Measurements from ENCODE around the gene PML. TPM values are rescaled to one million over a fixed set of nuclear protein-coding genes. Genes with fewer than 3 reads are reported as not detected.

The PML gene
- total RNA-seq, 1 experiment from 2014 or later: 21.5 TPM

DNA sequence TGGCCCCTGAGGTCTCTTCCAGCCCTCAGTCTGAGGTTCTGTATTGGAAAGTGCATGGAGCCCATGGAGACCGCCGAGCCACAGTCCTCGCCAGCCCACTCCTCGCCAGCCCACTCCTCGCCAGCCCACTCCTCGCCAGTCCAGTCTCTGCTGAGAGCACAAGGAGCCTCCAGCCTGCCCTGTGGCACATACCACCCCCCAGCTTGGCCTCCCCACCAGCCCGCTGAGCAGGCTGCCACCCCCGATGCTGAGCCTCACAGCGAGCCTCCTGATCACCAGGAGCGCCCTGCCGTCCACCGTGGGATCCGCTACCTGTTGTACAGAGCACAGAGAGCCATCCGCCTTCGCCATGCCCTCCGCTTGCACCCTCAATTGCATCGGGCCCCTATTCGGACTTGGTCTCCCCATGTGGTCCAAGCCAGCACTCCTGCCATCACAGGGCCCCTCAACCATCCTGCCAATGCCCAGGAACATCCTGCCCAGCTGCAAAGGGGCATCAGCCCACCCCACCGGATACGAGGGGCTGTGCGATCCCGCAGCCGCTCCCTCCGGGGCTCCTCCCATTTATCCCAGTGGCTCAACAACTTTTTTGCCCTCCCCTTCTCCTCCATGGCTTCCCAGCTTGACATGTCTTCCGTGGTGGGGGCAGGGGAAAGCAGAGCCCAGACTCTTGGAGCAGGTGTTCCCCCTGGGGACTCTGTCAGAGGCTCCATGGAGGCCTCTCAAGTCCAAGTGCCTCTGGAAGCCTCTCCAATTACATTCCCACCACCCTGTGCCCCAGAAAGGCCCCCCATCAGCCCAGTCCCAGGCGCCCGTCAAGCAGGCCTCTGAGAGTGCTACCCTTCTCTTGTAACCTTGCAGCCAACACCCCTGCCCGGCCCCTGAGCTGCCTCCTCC, 40.9 kb downstream of the PML start:
- H3K4me1 ChIP-seq (ENCODE audit: low read length): no peaks in the 10 kb centered on the region
- no peaks in the 10 kb centered on the region for H3K27me3 ChIP-seq (ENCODE audit: low read length)
- H3K9me3 ChIP-seq (ENCODE audit: low read length): no peaks in the 10 kb centered on the region
- no peak overlapping the region for H2AFZ ChIP-seq (ENCODE audit: low read length)
- H3K27ac ChIP-seq (ENCODE audit: low read length): no peak overlapping the region
- H3K9ac ChIP-seq (ENCODE audit: low read length): no peak overlapping the region
- H4K20me1 ChIP-seq (ENCODE audit: insufficient read depth, low read depth, low read length): no peaks in the 10 kb centered on the region
- no peak overlapping the region for H3K4me2 ChIP-seq (ENCODE audit: low read depth, low read length, poor library complexity, severe bottlenecking)
- H3K36me3 ChIP-seq (ENCODE audit: insufficient read depth, low read length): no peaks in the 10 kb centered on the region
- no peak overlapping the region for H3K4me3 ChIP-seq (ENCODE audit: low read length)
- DNase-seq: no peak
- no peaks in the 10 kb centered on the region for H3K9me2 ChIP-seq (replicated peaks; ENCODE audit: insufficient read depth, low read length)
- no peaks in the 10 kb centered on the region for H3K79me2 ChIP-seq (ENCODE audit: low read length)

DNA sequence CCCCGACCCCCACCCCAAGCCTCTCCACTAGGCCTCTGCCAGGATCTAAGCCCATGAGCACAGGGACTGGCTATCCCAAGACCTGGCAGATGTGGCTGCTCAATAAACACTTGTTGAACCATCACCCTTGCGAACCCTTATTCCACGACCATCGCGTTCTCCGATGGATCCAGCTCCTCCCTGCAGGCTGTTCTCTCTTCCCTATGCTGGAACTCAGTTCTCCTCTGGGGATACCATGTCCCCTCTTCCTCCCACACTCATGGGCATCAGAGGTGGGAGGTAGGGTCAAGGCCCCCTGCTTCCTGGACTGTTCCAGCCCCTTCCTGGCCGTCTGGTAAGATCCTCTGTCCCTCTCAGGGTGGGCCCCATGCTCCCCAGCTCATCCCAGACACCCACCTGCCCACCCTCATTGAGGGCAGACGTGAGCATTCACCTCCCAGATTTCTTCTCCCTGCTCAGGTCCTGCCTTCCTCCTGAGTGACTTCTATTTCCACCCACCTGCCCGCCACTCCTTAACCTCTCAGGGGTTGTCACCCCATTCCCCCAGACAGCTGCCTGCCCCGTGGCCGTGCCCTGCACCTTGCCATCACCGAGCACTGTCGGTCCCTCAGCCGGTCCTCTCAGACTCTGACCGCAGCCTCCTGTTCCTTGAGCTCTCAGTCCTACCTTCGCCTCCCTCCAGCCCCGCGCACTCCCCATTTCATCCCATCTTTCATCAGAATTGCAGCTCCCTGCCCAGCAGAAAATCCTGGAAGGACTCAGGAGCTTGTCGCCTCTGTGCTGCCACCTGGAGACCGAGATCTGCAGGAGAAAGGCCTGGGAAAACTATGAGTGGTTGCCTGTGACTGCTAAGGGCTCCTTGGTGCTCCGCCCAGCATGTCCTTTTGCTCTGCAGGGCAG, 42.0 kb downstream of the PML start:
- H3K27ac ChIP-seq (ENCODE audit: low read length): no peak overlapping the region
- no peaks in the 10 kb centered on the region for H3K4me1 ChIP-seq (ENCODE audit: low read length)
- DNase-seq: no peak
- no peaks in the 10 kb centered on the region for H4K20me1 ChIP-seq (ENCODE audit: insufficient read depth, low read depth, low read length)
- H3K9me3 ChIP-seq (ENCODE audit: low read length): no peaks in the 10 kb centered on the region
- H3K4me2 ChIP-seq (ENCODE audit: low read depth, low read length, poor library complexity, severe bottlenecking): no peak overlapping the region
- H3K79me2 ChIP-seq (ENCODE audit: low read length): no peaks in the 10 kb centered on the region
- H2AFZ ChIP-seq (ENCODE audit: low read length): no peak overlapping the region
- no peak overlapping the region for H3K9ac ChIP-seq (ENCODE audit: low read length)
- H3K9me2 ChIP-seq (replicated peaks; ENCODE audit: insufficient read depth, low read length): no peaks in the 10 kb centered on the region
- no peaks in the 10 kb centered on the region for H3K27me3 ChIP-seq (ENCODE audit: low read length)
- no peak overlapping the region for H3K4me3 ChIP-seq (ENCODE audit: low read length)
- no peaks in the 10 kb centered on the region for H3K36me3 ChIP-seq (ENCODE audit: insufficient read depth, low read length)

DNA sequence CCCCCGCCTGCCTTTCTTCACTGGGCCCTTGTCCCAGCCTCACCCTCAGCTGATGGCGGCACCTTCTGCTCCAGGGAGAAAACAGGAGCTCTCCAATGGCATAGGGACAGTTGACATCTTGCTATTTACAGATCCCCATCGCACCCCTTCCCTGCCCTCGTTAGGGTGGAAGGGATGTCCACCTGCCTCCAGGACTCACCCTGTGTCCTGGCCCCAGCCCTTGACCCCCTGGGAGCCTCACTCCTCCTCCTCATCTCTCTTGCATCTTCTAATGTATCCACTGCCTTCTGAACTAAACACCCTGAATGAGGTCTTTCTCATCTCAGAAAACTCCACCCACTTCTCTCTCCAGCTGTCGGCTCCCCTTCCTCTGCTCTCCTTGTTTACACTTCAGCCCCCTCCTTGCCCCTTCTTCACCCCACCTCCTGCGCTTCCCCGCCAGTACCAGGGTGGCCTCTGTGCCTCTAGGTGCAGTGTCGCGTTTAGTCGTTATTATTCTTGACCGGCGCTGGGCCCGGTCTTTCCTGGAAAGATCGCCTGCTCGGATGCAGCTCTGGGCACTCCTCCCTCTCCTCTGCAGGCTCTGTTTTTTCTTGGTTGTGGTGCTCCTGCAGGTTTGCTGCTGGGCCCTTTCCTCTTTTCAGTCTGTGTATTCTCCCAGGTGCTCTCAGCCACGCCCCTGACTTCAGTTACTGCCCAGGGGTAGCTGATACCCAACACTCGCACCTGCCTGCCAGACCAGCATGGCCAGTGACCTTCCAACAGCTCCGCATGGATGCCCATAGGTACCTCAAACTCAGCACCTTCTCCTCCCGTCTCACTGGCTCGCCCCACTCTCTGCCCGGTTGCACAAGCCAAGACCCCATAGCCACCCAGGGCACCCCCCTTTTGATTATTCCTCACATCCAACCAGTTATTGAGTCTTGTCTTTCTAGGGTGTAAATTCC, 42.9 kb downstream of the PML start:
- no peak for DNase-seq
- no peak overlapping the region for H3K27ac ChIP-seq (ENCODE audit: low read length)
- no peak overlapping the region for H3K4me2 ChIP-seq (ENCODE audit: low read depth, low read length, poor library complexity, severe bottlenecking)
- H3K27me3 ChIP-seq (ENCODE audit: low read length): no peaks in the 10 kb centered on the region
- no peak overlapping the region for H3K4me3 ChIP-seq (ENCODE audit: low read length)
- H3K9me2 ChIP-seq (replicated peaks; ENCODE audit: insufficient read depth, low read length): no peaks in the 10 kb centered on the region
- no peaks in the 10 kb centered on the region for H3K4me1 ChIP-seq (ENCODE audit: low read length)
- H3K9me3 ChIP-seq (ENCODE audit: low read length): no peaks in the 10 kb centered on the region
- H4K20me1 ChIP-seq (ENCODE audit: insufficient read depth, low read depth, low read length): no peaks in the 10 kb centered on the region
- H3K79me2 ChIP-seq (ENCODE audit: low read length): no peaks in the 10 kb centered on the region
- no peak overlapping the region for H3K9ac ChIP-seq (ENCODE audit: low read length)
- H3K36me3 ChIP-seq (ENCODE audit: insufficient read depth, low read length): no peaks in the 10 kb centered on the region
- H2AFZ ChIP-seq (ENCODE audit: low read length): no peak overlapping the region

DNA sequence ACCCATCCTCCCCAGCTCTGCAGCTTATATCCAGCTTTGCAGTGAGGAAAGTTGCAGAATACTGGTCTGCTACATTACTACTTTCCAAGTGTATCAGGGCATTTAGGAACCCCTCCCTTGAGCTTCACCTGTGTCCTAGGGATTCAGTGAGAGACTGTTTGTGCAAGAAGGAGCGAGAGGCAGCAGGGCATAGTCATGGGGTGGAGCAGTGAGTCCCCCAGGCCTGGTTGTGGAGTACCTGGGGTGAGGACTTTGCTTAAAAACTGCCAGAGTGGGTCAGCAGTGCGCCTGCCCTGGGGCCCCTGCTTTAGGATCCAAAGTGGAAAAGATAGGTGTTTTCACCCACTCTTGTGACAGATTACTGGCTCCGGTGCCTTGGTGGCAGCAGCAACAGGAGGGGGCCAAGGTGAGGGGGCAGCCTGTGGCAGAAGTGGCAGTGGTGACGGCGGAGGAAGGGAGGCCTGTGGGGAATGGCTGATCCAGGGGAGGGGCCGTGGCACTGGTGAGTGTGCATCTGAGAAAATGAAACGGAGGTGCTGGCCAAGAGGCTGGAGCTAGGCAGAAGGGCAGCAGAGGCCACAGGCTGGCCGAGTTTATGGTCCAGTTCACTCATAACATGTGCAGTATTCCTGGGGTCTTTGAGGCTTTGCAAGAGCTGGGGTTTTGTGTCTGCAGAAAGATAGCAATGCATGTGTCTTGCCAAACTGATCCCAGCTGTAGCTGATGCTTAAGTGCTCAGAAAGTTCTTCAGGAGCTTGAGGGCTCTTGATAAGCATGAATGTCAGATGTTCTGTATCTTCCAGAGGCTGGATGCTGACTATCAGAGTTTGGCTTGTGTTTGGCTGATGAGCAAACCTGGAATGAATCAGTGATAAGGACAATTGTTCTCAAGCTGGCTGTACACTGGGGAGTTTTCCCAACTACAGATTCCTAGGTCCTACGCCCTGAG, 44.5 kb downstream of the PML start:
- no peaks in the 10 kb centered on the region for H3K9me3 ChIP-seq (ENCODE audit: low read length)
- no peaks in the 10 kb centered on the region for H3K36me3 ChIP-seq (ENCODE audit: insufficient read depth, low read length)
- no peaks in the 10 kb centered on the region for H3K9me2 ChIP-seq (replicated peaks; ENCODE audit: insufficient read depth, low read length)
- H3K27me3 ChIP-seq (ENCODE audit: low read length): no peaks in the 10 kb centered on the region
- no peak overlapping the region for H3K4me3 ChIP-seq (ENCODE audit: low read length)
- no peak overlapping the region for H3K4me2 ChIP-seq (ENCODE audit: low read depth, low read length, poor library complexity, severe bottlenecking)
- H3K27ac ChIP-seq (ENCODE audit: low read length): no peak overlapping the region
- H2AFZ ChIP-seq (ENCODE audit: low read length): no peak overlapping the region
- no peak overlapping the region for H3K9ac ChIP-seq (ENCODE audit: low read length)
- H3K79me2 ChIP-seq (ENCODE audit: low read length): no peaks in the 10 kb centered on the region
- H4K20me1 ChIP-seq (ENCODE audit: insufficient read depth, low read depth, low read length): no peaks in the 10 kb centered on the region
- no peaks in the 10 kb centered on the region for H3K4me1 ChIP-seq (ENCODE audit: low read length)
- DNase-seq: no peak

DNA sequence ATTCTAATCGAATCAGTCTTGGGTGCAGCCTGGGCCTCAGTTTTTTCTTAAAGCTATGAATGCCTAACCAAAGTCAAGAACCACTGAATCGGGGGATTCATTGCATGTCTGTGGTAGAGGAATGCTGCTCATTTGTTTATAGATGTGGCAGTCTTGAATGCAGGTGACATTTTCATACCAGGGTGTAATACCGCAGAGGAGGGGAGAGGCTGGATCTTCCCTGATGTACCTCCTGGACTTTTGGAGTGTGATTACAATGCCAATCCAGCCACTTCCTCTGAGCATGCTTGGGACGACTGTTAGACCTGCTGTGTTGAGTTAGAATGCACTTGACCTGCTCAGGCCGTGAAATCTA, 45.1 kb downstream of the PML start:
- Histone ChIP-seq H3K9me2 (replicated peaks; ENCODE audit: insufficient read depth, low read length) (no peaks in the 10 kb centered on the region), H3K4me2 (ENCODE audit: low read depth, low read length, poor library complexity, severe bottlenecking) (no peak overlapping the region), H3K79me2 (ENCODE audit: low read length) (no peaks in the 10 kb centered on the region), H3K9ac (ENCODE audit: low read length) (no peak overlapping the region), H3K27ac (ENCODE audit: low read length) (no peak overlapping the region), H3K36me3 (ENCODE audit: insufficient read depth, low read length) (no peaks in the 10 kb centered on the region), H3K27me3 (ENCODE audit: low read length) (no peaks in the 10 kb centered on the region), H4K20me1 (ENCODE audit: insufficient read depth, low read depth, low read length) (no peaks in the 10 kb centered on the region), H3K4me1 (ENCODE audit: low read length) (no peaks in the 10 kb centered on the region), H3K4me3 (ENCODE audit: low read length) (no peak overlapping the region), H3K9me3 (ENCODE audit: low read length) (no peaks in the 10 kb centered on the region), H2AFZ (ENCODE audit: low read length) (no peak overlapping the region)
- no peak for DNase-seq

DNA sequence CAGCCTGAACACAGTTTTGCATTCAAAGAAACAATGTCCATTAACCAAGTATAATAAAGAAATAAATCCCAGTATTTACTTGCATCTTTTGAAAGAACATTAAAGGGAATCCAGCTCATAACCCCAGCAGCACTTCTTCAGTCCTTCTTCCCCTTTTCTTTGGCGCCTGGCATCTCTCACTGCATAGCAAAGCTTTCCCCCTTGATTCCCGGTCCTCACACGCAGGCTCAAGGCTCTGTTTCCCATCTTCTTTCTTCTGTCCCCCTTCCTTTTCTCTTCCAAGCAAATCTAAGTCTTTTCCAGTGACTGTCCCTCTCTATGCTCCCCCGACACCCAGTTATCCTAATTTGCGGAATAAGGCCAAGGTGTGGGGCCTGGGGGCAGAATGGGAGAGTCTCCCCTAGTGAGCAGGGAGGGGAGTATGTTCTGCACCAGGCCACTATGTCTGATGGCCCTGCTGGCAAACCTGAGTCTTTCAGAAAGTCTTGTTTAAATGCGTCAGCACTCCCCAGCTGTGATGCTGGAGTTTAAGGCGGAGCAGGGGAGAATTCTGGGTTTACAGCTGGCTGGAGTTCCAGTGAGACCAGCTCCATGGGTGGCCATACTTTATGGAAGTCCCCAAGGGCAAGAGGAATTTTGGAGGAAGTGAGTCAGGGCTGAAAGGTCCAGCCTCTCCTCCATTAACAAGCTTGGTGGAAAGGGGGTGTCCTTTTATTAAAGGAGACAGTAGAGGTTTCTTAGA, 45.8 kb downstream of the PML start:
- Histone ChIP-seq H3K36me3 (ENCODE audit: insufficient read depth, low read length) (no peaks in the 10 kb centered on the region), H3K4me2 (ENCODE audit: low read depth, low read length, poor library complexity, severe bottlenecking) (no peak overlapping the region), H3K9ac (ENCODE audit: low read length) (no peak overlapping the region)

DNA sequence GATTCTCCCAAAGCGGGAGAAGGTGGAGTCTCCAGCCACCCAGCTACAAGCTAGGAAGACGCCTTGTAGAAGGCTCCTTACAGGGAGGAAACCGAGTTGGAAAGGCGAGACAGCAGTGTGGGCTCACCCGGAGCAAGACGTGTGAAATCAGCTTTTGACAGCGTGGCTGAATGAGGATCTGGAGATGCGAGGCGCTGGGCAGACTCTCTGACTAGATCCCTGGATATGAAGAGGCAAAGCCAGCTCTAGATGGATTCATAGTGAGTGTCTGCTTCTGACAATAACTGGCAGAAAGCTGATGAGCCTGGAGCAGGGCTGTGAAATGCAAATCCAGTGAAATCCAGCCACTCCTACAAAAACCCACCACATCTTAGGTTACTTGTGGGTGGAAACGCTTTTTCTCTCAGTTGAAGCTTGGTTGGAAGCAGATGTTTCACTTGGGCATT, 46.8 kb downstream of the PML start:
- no peak overlapping the region for H3K27ac ChIP-seq (ENCODE audit: low read length)

More for the DNA sequence above, 45.8 kb downstream of the PML start:
- Histone ChIP-seq H3K79me2 (ENCODE audit: low read length) (no peaks in the 10 kb centered on the region), H3K9me3 (ENCODE audit: low read length) (no peaks in the 10 kb centered on the region), H3K4me3 (ENCODE audit: low read length) (no peak overlapping the region), H3K27ac (ENCODE audit: low read length) (no peak overlapping the region), H3K4me1 (ENCODE audit: low read length) (no peaks in the 10 kb centered on the region), H4K20me1 (ENCODE audit: insufficient read depth, low read depth, low read length) (no peaks in the 10 kb centered on the region), H2AFZ (ENCODE audit: low read length) (no peak overlapping the region), H3K9me2 (replicated peaks; ENCODE audit: insufficient read depth, low read length) (no peaks in the 10 kb centered on the region), H3K27me3 (ENCODE audit: low read length) (no peaks in the 10 kb centered on the region)
- no peak for DNase-seq

More for the DNA sequence above, 46.8 kb downstream of the PML start:
- Histone ChIP-seq H3K9ac (ENCODE audit: low read length) (no peak overlapping the region), H2AFZ (ENCODE audit: low read length) (no peak overlapping the region), H3K4me1 (ENCODE audit: low read length) (no peaks in the 10 kb centered on the region), H3K79me2 (ENCODE audit: low read length) (no peaks in the 10 kb centered on the region), H3K4me3 (ENCODE audit: low read length) (no peak overlapping the region), H3K9me2 (replicated peaks; ENCODE audit: insufficient read depth, low read length) (no peaks in the 10 kb centered on the region), H4K20me1 (ENCODE audit: insufficient read depth, low read depth, low read length) (no peaks in the 10 kb centered on the region), H3K9me3 (ENCODE audit: low read length) (no peaks in the 10 kb centered on the region), H3K4me2 (ENCODE audit: low read depth, low read length, poor library complexity, severe bottlenecking) (no peak overlapping the region), H3K27me3 (ENCODE audit: low read length) (no peaks in the 10 kb centered on the region), H3K36me3 (ENCODE audit: insufficient read depth, low read length) (no peaks in the 10 kb centered on the region)
- no peak for DNase-seq

Data from Karpas-422 (cell line).